Effector memory CD8-positive, alpha-beta T cell (primary cell): ENCODE measurements around the gene CDK2AP2.
A peak's percentile ranks its signal among the peaks of the same experiment; 100 is the strongest.

ENCODE experiments used
- ATAC-seq: fragments of 150-1000 bp; cut with Tn5 transposase; replicated peaks from 2 replicates; pipeline ENCODE4 v1.10.0; 2021; ENCODE audit warnings: mild to moderate bottlenecking, moderate library complexity
- DNase-seq, 3 experiments: peaks; one replicate each; pipeline ENCODE4 v3.0.0; 2021
- H3K27ac Mint-ChIP-seq, 2 donors: one replicate each; pipeline ENCODE4 v1.8.0; 2022; ENCODE audit warnings: mild to moderate bottlenecking in 2 of 2, mixed read lengths in 2 of 2, moderate library complexity in 2 of 2
- H3K27me3 Mint-ChIP-seq, 2 donors: one replicate each; pipeline ENCODE4 v1.8.0; 2022; ENCODE audit warnings: mixed read lengths in 2 of 2
- H3K36me3 Mint-ChIP-seq: one replicate; pipeline ENCODE4 v1.8.0; 2022; ENCODE audit warnings: mild to moderate bottlenecking, moderate library complexity, mixed read lengths; ENCODE audit not compliant: insufficient read depth
- H3K4me1 Mint-ChIP-seq, 2 donors: one replicate each; pipeline ENCODE4 v1.8.0; 2022; ENCODE audit warnings: low read depth in 2 of 2, mixed read lengths in 2 of 2
- H3K4me3 Mint-ChIP-seq, 2 donors: one replicate each; pipeline ENCODE4 v1.8.0; 2022; ENCODE audit warnings: mild to moderate bottlenecking in 2 of 2, mixed read lengths in 2 of 2, moderate library complexity in 2 of 2
- H3K9me3 Mint-ChIP-seq, 2 donors: one replicate each; pipeline ENCODE4 v1.8.0; 2022; ENCODE audit warnings: mixed read lengths in 2 of 2

The CDK2AP2 gene

DNA sequence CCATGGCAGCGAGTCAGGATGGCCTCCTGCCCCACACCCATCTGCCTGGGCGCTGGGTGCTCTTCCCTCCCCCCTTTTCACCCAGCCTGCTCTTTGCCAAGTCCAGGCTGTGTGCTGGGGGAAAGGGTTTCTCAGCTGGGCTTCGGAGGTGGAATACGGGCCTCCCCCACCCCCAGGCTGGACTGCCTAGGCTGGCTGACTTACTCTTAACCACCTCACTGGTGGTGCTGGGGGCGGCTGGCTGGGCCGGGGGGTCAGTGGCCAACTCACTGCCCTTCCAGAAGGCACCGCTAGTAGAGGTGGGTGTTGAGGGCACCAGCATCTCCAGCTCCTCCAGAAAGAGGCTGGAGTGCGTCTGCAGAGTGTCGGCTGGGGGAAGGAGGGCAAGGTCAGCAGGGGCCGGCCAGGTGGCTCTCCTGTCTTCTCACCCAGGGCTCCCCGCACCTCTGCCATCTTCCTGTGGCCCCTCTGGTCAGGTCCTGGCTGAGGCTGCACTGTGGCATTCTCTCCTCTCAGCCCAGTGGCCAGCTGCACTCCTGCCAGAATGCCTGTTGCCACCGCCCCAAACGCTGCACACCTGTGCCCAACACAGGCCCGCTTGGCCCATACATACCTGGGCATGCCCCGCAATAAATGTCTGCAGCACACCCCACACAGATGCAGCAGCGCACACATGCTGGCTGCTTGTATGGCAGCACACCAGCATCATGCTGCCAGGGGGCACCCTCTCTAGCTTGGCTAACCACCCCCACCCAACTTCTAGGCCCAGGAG, 12.5 kb downstream of the CDK2AP2 start:
- H3K4me3 Mint-ChIP-seq, result no peak overlapping the region
- peaks cover 47% of the 10 kb centered on the region for H3K36me3 Mint-ChIP-seq
- peaks cover 2 to 9% of the 10 kb centered on the region in 2 donors for H3K4me1 Mint-ChIP-seq
- DNase-seq (no peak), ATAC-seq (no peak)
- no peaks in the 10 kb centered on the region for H3K27me3 Mint-ChIP-seq
- peak overlapping the region; percentile 38 to 72 for H3K27ac Mint-ChIP-seq
- no peaks in the 10 kb centered on the region for H3K9me3 Mint-ChIP-seq

DNA sequence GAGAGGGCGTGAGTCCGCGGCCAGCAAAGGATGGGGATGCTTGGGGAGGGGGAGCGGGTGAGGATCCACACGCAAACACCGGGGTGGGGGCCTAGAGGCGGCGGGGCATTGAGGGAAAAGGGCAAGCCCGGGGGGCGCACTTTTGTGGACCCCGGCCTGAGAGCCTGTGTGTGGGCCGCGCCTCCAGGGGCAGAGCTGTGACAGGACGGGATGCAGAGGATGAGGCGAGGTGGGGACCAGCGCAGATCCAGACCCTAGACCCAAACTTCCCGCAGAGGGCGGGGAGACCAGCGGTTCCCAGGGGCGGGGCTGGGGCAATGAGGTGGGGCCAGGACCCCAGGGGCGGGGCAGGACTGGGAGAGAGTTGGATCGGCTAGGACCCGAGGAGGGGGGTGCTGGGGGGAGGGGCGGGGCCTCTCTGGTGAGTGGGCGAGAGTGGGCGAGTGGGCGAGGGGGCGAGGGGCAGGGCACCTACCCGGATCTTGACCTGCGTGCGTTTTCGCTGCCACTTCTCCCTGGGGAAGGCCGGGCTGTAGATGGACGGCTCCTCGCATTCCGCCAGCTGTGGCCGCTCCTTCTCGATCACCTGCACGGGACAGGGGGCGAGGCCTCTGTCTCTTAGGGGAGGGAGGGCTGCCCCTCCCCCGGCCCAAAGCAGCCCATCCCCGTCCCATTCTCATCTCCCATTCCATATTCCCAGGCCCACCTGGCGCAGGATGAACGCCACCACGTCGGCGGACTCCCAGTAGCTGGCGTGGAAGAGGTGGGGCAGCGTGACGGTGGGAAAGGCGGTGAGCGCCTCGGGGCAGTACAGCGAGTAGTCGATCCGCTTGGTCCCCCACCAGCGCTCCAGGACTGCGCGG, 13.4 kb downstream of the CDK2AP2 start:
- H3K9me3 Mint-ChIP-seq, result no peaks in the 10 kb centered on the region
- H3K4me3 Mint-ChIP-seq, result no peak overlapping the region
- no peaks in the 10 kb centered on the region for H3K27me3 Mint-ChIP-seq
- peaks cover 5 to 13% of the 10 kb centered on the region in 2 donors for H3K4me1 Mint-ChIP-seq
- DNase-seq (no peak), ATAC-seq (no peak)
- H3K27ac Mint-ChIP-seq, result no peak overlapping the region
- peaks cover 52% of the 10 kb centered on the region for H3K36me3 Mint-ChIP-seq

GRCh38 chr11:67493548-67494370, 14.2 kb downstream of the CDK2AP2 start:
- Mint-ChIP-seq H3K4me3 (no peak overlapping the region), H3K9me3 (no peaks in the 10 kb centered on the region), H3K36me3 (peaks cover 48% of the 10 kb centered on the region), H3K27me3 (no peaks in the 10 kb centered on the region), H3K4me1 (peaks cover 5 to 15% of the 10 kb centered on the region in 2 donors), H3K27ac (no peak overlapping the region)
- ATAC-seq (no peak), DNase-seq (no peak)

DNA sequence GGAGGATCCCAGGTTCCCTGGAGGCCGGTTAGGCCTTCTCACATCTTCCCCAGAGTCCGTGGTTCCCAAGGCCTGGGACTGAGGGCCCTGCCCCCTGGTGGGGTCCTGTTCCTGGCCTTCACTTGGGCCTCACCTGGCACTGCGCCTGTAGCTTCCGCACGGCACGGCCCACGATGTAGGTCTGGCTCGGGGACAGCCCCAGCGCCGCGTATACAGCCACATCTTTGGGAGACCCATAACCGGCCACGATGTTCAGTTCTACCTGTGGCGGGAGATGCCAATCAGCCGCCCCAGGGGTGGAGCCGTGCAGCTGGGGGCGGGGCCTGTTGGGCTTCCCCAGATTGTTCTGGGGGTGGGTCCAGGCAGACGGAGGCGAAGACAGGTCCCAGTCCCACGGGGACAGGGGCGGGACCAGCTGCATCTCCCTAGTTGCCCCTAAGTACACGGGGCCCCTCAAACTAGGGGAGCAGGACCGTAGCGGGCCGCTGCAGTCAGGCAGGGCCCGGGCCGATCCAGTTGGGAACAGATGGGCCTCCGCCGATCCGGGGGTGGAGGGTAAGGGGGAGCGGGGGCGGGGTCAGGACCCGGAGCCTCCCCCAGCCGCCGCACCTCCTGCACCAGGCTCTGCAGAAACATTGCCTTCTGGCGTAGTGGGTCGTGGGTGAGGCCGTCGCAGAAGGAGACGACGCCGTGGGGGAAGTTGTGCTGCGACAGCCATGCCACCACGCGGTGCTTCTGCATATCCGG, 15.0 kb downstream of the CDK2AP2 start:
- Mint-ChIP-seq H3K36me3 (peaks cover 53% of the 10 kb centered on the region), H3K27me3 (no peaks in the 10 kb centered on the region), H3K4me1 (peaks cover 12 to 23% of the 10 kb centered on the region in 2 donors), H3K4me3 (no peak overlapping the region), H3K9me3 (no peaks in the 10 kb centered on the region), H3K27ac (peak overlapping the region in 1 of 2 donors; percentile 68)
- DNase-seq (no peak), ATAC-seq (no peak)

- Mint-ChIP-seq H3K4me3 (no peak overlapping the region), H3K9me3 (no peaks in the 10 kb centered on the region), H3K27me3 (no peaks in the 10 kb centered on the region), H3K4me1 (peaks cover 19 to 30% of the 10 kb centered on the region in 2 donors), H3K27ac (peak overlapping the region in 1 of 2 donors; percentile 68), H3K36me3 (peaks cover 61% of the 10 kb centered on the region)
- no peak for ATAC-seq
- no peak for DNase-seq
Measured at GRCh38 chr11:67492069-67492727, 15.8 kb downstream of the CDK2AP2 start.

- Mint-ChIP-seq H3K27ac (peak overlapping the region in 1 of 2 donors; percentile 41), H3K4me3 (no peak overlapping the region), H3K27me3 (no peaks in the 10 kb centered on the region), H3K4me1 (peaks cover 26 to 29% of the 10 kb centered on the region in 2 donors), H3K9me3 (no peaks in the 10 kb centered on the region), H3K36me3 (peaks cover 59% of the 10 kb centered on the region)
- DNase-seq (no peak), ATAC-seq (no peak)
Measured at GRCh38 chr11:67491276-67492068, 16.5 kb downstream of the CDK2AP2 start.

- H3K4me3 Mint-ChIP-seq, result no peak overlapping the region
Measured at GRCh38 chr11:67490727-67491065, 17.3 kb downstream of the CDK2AP2 start.

GRCh38 chr11:67489885-67490726, 17.9 kb downstream of the CDK2AP2 start:
- no peaks in the 10 kb centered on the region for H3K9me3 Mint-ChIP-seq
- no peak overlapping the region for H3K4me3 Mint-ChIP-seq
- peak overlapping the region; percentile 57 to 88 for H3K27ac Mint-ChIP-seq

More at GRCh38 chr11:67490727-67491065, 17.3 kb downstream of the CDK2AP2 start:
- Mint-ChIP-seq H3K27ac (peak overlapping the region in 1 of 2 donors; percentile 88), H3K9me3 (no peaks in the 10 kb centered on the region), H3K36me3 (peaks cover 65% of the 10 kb centered on the region), H3K4me1 (peaks cover 34 to 37% of the 10 kb centered on the region in 2 donors), H3K27me3 (no peaks in the 10 kb centered on the region)
- DNase-seq, result no peak
- no peak for ATAC-seq

DNA sequence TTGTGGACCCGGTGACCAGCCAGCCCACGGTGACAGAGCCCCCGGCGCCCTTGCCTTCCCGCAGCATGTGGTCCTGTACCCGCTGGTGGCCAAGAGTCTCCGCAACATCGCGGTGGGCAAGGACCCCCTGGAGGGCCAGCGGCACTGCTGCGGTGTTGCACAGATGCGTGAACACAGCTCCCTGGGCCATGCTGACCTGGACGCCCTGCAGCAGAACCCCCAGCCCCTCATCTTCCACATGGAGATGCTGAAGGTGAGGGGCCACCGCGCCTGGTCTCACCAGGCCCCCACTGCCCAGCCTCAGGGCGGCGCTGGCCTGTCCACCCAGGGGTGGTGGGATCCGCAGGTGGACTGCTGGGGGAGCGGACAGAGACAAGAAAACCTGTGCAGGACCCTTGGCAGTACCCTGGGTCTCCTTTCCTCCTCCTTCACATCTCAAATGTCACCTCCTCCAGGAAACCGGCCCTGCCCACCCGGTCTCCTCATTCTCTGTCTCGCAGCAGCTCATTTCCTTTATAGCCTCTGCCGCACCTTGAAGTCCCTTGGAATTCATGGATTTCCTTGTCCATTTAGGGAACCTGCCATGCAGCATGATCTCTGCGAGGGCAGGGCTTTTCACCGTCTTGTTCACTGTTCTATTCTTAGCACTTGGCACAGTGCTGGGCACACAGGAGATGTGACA, 18.6 kb downstream of the CDK2AP2 start:
- peak overlapping the region; percentile 94 to 97 for H3K27ac Mint-ChIP-seq
- H3K9me3 Mint-ChIP-seq, result no peaks in the 10 kb centered on the region
- peaks cover 43 to 48% of the 10 kb centered on the region in 2 donors for H3K4me1 Mint-ChIP-seq
- no peak overlapping the region for H3K4me3 Mint-ChIP-seq
- ATAC-seq, result no peak
- peaks cover 73% of the 10 kb centered on the region for H3K36me3 Mint-ChIP-seq
- no peaks in the 10 kb centered on the region for H3K27me3 Mint-ChIP-seq
- no peak for DNase-seq

More at GRCh38 chr11:67489885-67490726, 17.9 kb downstream of the CDK2AP2 start:
- DNase-seq, result no peak
- Mint-ChIP-seq H3K4me1 (peaks cover 36 to 40% of the 10 kb centered on the region in 2 donors), H3K36me3 (peaks cover 66% of the 10 kb centered on the region), H3K27me3 (no peaks in the 10 kb centered on the region)
- no peak for ATAC-seq

- H3K4me3 Mint-ChIP-seq, result peak overlapping the region; percentile 91 to 94
- no peak for ATAC-seq
- no peaks in the 10 kb centered on the region for H3K9me3 Mint-ChIP-seq
- no peaks in the 10 kb centered on the region for H3K27me3 Mint-ChIP-seq
- DNase-seq, result no peak
- H3K36me3 Mint-ChIP-seq, result peaks cover 76% of the 10 kb centered on the region
- peak overlapping the region; percentile 94 to 97 for H3K27ac Mint-ChIP-seq
- peaks cover 62 to 69% of the 10 kb centered on the region in 2 donors for H3K4me1 Mint-ChIP-seq
Measured at GRCh38 chr11:67486481-67487195, 21.3 kb downstream of the CDK2AP2 start.
